ENCODE results near the gene RNF224.
"Not testable (repeated sequence)": the region's sequence is repeated elsewhere in the genome, so short reads cannot be mapped to it uniquely, and the experiment has no call there.

Gene RNF224

GRCh38 chr9:137240841-137241489 is 13.7 kb downstream of the RNF224 start, which contains the start of gene TUBB4B:
Gene TUBB4B, plus strand, starts transcription at chr9:137241287. Its CDS starts 74 bp downstream, at chr9:137241361.
- DNase-seq = peak; percentile 95 to 98

GRCh38 chr9:137241490-137242268 is 14.4 kb downstream of the RNF224 start:
- peak in 1 of 2 experiments; percentile 46 for DNase-seq

GRCh38 chr9:137242269-137243203 is 15.2 kb downstream of the RNF224 start:
- DNase-seq = no peak

GRCh38 chr9:137243266-137243625 is 15.9 kb downstream of the RNF224 start:
- not testable (repeated sequence) for DNase-seq

GRCh38 chr9:137243626-137244485 is 16.6 kb downstream of the RNF224 start:
- no peak for DNase-seq

GRCh38 chr9:137244486-137245449 is 17.5 kb downstream of the RNF224 start:
- no peak for DNase-seq

GRCh38 chr9:137245450-137246421 is 18.4 kb downstream of the RNF224 start:
- no peak for DNase-seq

- DNase-seq = no peak
These were observed 20.0 kb downstream of the RNF224 start for GRCh38 chr9:137247135-137247915.

- DNase-seq = no peak
These were observed 20.5 kb downstream of the RNF224 start for GRCh38 chr9:137247916-137248175.

GRCh38 chr9:137250329-137251193 is 23.3 kb downstream of the RNF224 start:
- DNase-seq = no peak

GRCh38 chr9:137251194-137251461 is 23.8 kb downstream of the RNF224 start, which contains the start of gene STPG3:
Gene STPG3, plus strand, starts transcription at chr9:137251286. Its CDS starts 1 bp downstream, at chr9:137251287.
- no peak for DNase-seq

GRCh38 chr9:137251490-137252268 is 24.4 kb downstream of the RNF224 start:
- DNase-seq = no peak

- no peak for DNase-seq
These were observed 25.5 kb downstream of the RNF224 start for GRCh38 chr9:137252555-137253506.

GRCh38 chr9:137253717-137254623 is 26.7 kb downstream of the RNF224 start:
- DNase-seq = no peak

Data from NCI-H446 (cell line).